Mammary epithelial cell (primary cell): ENCODE measurements around the gene KIF1A.

Experiments used
- EZH2 ChIP-seq: IDR thresholded peaks from 2 replicates; pipeline ENCODE4 v1.6.1; 2012; ENCODE audit warnings: low read length, inconsistent platforms, borderline replicate concordance
- TF ChIP-seq, protein P1 (sequence below), 2 donors: IDR thresholded peaks in 1 of 2; conservative IDR thresholded peaks in 1 of 2; 2 replicates each; pipeline ENCODE4 v1.5.1; 2011 to 2012; ENCODE audit warnings: inconsistent platforms in 2 of 2, low read length in 2 of 2, mild to moderate bottlenecking in 2 of 2, control low read depth in 1 of 2, low read depth in 1 of 2; ENCODE audit not compliant: insufficient read depth in 1 of 2; ENCODE audit errors: extremely low read depth in 1 of 2

GRCh38 chr2:240716130-240716798 is 103.8 kb downstream of the KIF1A start:
- TF ChIP-seq, protein P1, sequence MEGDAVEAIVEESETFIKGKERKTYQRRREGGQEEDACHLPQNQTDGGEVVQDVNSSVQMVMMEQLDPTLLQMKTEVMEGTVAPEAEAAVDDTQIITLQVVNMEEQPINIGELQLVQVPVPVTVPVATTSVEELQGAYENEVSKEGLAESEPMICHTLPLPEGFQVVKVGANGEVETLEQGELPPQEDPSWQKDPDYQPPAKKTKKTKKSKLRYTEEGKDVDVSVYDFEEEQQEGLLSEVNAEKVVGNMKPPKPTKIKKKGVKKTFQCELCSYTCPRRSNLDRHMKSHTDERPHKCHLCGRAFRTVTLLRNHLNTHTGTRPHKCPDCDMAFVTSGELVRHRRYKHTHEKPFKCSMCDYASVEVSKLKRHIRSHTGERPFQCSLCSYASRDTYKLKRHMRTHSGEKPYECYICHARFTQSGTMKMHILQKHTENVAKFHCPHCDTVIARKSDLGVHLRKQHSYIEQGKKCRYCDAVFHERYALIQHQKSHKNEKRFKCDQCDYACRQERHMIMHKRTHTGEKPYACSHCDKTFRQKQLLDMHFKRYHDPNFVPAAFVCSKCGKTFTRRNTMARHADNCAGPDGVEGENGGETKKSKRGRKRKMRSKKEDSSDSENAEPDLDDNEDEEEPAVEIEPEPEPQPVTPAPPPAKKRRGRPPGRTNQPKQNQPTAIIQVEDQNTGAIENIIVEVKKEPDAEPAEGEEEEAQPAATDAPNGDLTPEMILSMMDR (conservative IDR thresholded peaks at IDR 0.05 in 1 of 2, IDR thresholded peaks at IDR 0.05 in 1 of 2; ENCODE audit: extremely low read depth in 1 of 2, insufficient read depth in 1 of 2, low read depth in 1 of 2, low read length in 2 of 2) = no peak
- no peak for TF ChIP-seq EZH2
